Measurements from ENCODE around the gene ODF2. TPM values are rescaled to one million over a fixed set of nuclear protein-coding genes. Genes with fewer than 3 reads are reported as not detected.
"Not testable (repeated sequence)": the region's sequence is repeated elsewhere in the genome, so short reads cannot be mapped to it uniquely, and the experiment has no call there.

The ODF2 gene
- total and polyA plus RNA-seq, 7 donors = 6.7 to 20.5 (median 9.6) TPM

DNA sequence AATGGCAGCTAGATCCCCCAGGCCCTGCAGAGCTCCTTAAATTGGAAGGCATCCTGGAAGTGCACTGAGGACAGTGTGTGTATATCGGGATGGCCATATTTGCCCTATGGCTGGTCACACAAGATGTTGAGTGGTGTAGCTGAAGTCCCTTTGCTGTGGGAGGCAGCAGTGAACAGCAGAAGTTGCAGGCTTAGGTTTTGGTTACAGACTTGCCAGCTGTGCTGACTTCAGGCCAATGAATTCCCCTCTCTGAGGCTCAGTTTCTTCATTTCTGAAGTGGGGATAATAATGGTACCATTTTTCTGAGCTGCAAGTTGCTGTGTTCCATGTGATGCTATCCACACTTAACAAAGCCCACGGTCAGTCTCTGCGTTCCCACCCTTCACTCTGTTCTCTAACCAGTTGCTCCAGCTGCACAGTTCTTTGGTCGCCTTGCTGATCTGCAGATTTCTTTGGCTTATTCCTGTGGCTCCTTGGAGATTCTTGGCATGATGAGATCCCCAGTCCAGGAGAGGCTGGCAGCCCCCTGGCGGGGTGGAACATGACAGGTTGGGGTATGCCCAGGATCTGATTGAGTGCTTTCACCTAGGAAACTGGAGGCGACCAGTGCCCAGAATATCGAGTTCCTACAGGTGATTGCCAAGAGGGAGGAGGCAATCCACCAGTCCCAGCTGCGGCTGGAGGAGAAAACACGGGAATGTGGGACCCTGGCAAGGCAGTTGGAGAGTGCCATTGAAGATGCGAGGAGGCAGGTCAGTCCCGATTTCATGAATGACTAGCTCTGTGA is 42.2 kb downstream of the ODF2 start:
- 89 to 94% (median 91%) methylated on average over 11 of the region's 11 CpGs for WGBS, 3 donors

DNA sequence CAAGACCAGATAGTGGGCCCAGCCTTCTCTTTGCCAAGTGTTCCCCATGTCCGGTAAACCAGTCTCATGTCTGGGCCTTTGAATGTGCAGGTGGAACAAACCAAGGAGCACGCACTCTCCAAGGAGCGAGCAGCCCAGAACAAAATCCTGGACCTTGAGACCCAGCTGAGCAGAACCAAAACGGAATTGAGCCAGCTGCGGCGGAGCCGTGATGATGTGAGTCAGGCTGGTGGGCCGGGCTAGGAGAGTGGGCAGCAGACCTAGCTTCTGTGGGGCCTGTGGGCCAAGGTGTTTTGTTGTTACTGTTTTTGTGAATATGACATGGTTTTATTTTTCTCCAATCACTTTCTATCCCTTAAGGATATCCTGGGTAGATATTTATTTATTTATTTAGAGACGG is 43.1 kb downstream of the ODF2 start:
- intact Hi-C loops (cut with DNase I) = no loop called here
- TF ChIP-seq, protein P1, sequence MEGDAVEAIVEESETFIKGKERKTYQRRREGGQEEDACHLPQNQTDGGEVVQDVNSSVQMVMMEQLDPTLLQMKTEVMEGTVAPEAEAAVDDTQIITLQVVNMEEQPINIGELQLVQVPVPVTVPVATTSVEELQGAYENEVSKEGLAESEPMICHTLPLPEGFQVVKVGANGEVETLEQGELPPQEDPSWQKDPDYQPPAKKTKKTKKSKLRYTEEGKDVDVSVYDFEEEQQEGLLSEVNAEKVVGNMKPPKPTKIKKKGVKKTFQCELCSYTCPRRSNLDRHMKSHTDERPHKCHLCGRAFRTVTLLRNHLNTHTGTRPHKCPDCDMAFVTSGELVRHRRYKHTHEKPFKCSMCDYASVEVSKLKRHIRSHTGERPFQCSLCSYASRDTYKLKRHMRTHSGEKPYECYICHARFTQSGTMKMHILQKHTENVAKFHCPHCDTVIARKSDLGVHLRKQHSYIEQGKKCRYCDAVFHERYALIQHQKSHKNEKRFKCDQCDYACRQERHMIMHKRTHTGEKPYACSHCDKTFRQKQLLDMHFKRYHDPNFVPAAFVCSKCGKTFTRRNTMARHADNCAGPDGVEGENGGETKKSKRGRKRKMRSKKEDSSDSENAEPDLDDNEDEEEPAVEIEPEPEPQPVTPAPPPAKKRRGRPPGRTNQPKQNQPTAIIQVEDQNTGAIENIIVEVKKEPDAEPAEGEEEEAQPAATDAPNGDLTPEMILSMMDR (IDR thresholded peaks at IDR 0.05) = no peak
- no peaks in the 10 kb centered on the region for H3K9me3 ChIP-seq
- whole genome bisulfite sequencing, 3 donors = 95 to 97% (median 96%) methylated on average over 9 of the region's 9 CpGs
- H3K36me3 ChIP-seq (ENCODE audit: insufficient read depth in 1 of 2, low read depth in 1 of 2) = peaks cover 3 to 56% of the 10 kb centered on the region in 2 donors
- H3K4me3 ChIP-seq = no peak overlapping the region
- no peak for DNase-seq
- no peaks in the 10 kb centered on the region for H3K27me3 ChIP-seq (ENCODE audit: insufficient read depth in 3 of 3, low read length in 2 of 3)
- peaks cover 4% of the 10 kb centered on the region for H3K4me1 ChIP-seq
- ATAC-seq = no peak
- no peak overlapping the region for H3K27ac ChIP-seq

More for the DNA sequence above, 42.2 kb downstream of the ODF2 start:
- intact Hi-C loops (cut with DNase I) = no loop called here
- ATAC-seq (no peak), DNase-seq (no peak)
- H3K4me1 ChIP-seq = no peaks in the 10 kb centered on the region
- H3K27ac ChIP-seq = no peak overlapping the region
- no peak overlapping the region for H3K4me3 ChIP-seq
- peaks cover 3 to 56% of the 10 kb centered on the region in 2 donors for H3K36me3 ChIP-seq (ENCODE audit: insufficient read depth in 1 of 2, low read depth in 1 of 2)
- H3K9me3 ChIP-seq = no peaks in the 10 kb centered on the region
- TF ChIP-seq, protein P1 (IDR thresholded peaks at IDR 0.05) = no peak
- no peaks in the 10 kb centered on the region for H3K27me3 ChIP-seq (ENCODE audit: insufficient read depth in 3 of 3, low read length in 2 of 3)

DNA sequence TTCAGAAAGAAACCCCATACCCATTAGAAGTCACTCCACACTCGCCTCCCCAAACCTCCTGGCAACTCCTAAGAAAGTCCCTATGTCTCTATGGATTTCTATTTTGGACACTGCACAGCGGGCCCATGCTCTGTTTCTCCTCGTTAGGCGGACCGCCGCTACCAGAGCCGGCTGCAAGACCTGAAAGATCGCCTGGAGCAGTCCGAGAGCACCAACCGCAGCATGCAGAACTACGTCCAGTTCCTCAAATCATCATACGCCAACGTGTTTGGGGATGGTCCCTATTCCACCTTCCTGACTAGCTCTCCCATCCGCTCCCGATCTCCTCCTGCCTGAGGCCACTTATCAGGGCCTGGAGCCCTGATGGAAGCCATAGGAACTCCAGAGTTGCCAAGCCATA is 44.1 kb downstream of the ODF2 start:
- TF ChIP-seq, protein P1 (IDR thresholded peaks at IDR 0.05) = no peak
- Histone ChIP-seq H3K4me3 (no peak overlapping the region), H3K27me3 (ENCODE audit: insufficient read depth in 3 of 3, low read length in 2 of 3) (no peaks in the 10 kb centered on the region), H3K4me1 (peaks cover 5% of the 10 kb centered on the region), H3K9me3 (no peaks in the 10 kb centered on the region), H3K36me3 (ENCODE audit: insufficient read depth in 1 of 2, low read depth in 1 of 2) (peaks cover 3 to 48% of the 10 kb centered on the region in 2 donors), H3K27ac (no peak overlapping the region)
- DNase-seq (no peak), ATAC-seq (no peak)
- WGBS, 3 donors = 91 to 95% (median 93%) methylated on average over 15 of the region's 15 CpGs
- intact Hi-C loops (cut with DNase I) = no loop called here

DNA sequence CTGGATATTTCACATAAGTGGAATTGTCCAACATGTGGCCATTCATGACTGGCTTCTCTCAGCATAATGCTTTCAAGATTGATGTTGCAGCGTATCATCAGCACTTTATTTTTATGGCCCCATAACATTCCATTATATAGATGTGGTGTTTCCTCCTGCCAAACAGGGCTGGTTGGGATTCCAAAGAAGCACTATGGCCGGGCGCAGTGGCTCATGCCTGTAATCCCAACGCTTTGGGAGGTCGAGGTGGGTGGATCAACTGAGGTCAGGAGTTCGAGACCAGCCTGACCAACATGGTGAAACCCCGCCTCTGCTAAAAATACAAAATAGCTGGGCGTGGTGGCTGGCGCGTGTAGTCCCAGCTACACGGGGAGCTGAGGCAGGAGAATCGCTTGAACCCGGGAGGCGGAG is 47.6 kb downstream of the ODF2 start:
- H3K27me3 ChIP-seq (ENCODE audit: insufficient read depth in 3 of 3, low read length in 2 of 3); DNase-seq; intact Hi-C loops (cut with DNase I); H3K27ac ChIP-seq; ATAC-seq; H3K9me3 ChIP-seq: not testable (repeated sequence)
- Histone ChIP-seq H3K4me1 (peaks cover 17% of the 10 kb centered on the region), H3K4me3 (peak overlapping the region; percentile 86), H3K36me3 (ENCODE audit: insufficient read depth in 1 of 2, low read depth in 1 of 2) (peaks cover 0 to 22% of the 10 kb centered on the region in 2 donors)
- 51 to 54% (median 53%) methylated on average over 14 of the region's 14 CpGs for WGBS, 3 donors

DNA sequence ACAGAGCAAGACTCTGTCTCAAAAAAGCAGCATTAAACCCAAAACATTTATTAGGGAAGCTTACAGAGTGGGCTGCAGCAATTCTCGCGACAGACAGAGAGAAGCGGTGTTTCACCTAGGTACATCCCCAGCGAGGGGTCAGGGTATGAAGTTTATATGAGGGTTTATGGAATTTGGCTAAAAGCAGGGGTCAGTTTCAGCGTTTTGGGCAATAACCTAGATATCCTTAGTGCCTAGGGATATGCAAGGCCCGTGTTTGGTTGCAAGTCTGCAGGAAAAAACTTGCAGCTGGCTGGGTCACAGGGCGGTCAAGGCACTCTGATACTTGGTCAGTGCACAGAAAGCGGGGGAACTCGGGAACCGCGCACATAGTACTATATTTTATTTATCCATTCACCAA is 48.1 kb downstream of the ODF2 start:
- intact Hi-C loops (cut with DNase I) = loop anchor here in 1 of 2 donors (1.0 to 2.0 kb wide), 3 partner anchors 48 to 65 kb away; partner anchors contain the start of genes ODF2 and SPTAN1
- 12 to 14% (median 14%) methylated on average over 11 of the region's 11 CpGs for WGBS, 3 donors
- Histone ChIP-seq H3K27me3 (ENCODE audit: insufficient read depth in 3 of 3, low read length in 2 of 3) (no peaks in the 10 kb centered on the region), H3K4me1 (peaks cover 17% of the 10 kb centered on the region), H3K27ac (peak overlapping the region; percentile 89), H3K9me3 (no peaks in the 10 kb centered on the region), H3K36me3 (ENCODE audit: insufficient read depth in 1 of 2, low read depth in 1 of 2) (peaks cover 0 to 22% of the 10 kb centered on the region in 2 donors), H3K4me3 (peak overlapping the region; percentile 86)
- TF ChIP-seq, protein P1 (IDR thresholded peaks at IDR 0.05) = no peak
- ATAC-seq = peak in 3 of 4 donors; percentile 22 to 38 (median 35)
- DNase-seq = peak in 1 of 2 donors; percentile 17
